GM23248 (cell line): ENCODE results near the gene ARAP1.

Experiments
- EZH2 ChIP-seq: fragments of 200-600 bp; sonication (generic); IDR thresholded peaks from 2 replicates; pipeline ENCODE4 v1.6.1; 2018; ENCODE audit warnings: antibody characterized with exemption, mild to moderate bottlenecking; ENCODE audit not compliant: insufficient read depth, poor library complexity, severe bottlenecking
- EZH2phosphoT487 ChIP-seq: fragments of 200-600 bp; sonication (generic); IDR thresholded peaks from 2 replicates; pipeline ENCODE4 v1.6.1; 2018; ENCODE audit warnings: antibody characterized with exemption, moderate library complexity, mild to moderate bottlenecking, low read depth; ENCODE audit not compliant: insufficient read depth

GRCh38 chr11:72719144-72719543, 33.1 kb downstream of the ARAP1 start:
- TF ChIP-seq EZH2phosphoT487 (no peak), EZH2 (no peak)
